Heart left ventricle (tissue), 16 donors: ENCODE measurements around the gene ZBTB20. TPM values are rescaled to one million over a fixed set of nuclear protein-coding genes. Genes with fewer than 3 reads are reported as not detected.

Source experiments
- ATAC-seq, 4 donors: fragments of 200-7000 bp; cut with Tn5 transposase; one replicate each; pipeline ENCODE4 v1.9.1; 2020 to 2022; ENCODE audit warnings: moderate library complexity in 4 of 4, mild to moderate bottlenecking in 3 of 4, moderate number of reproducible peaks in 1 of 4
- DNase-seq, 5 donors: peaks; one replicate each; pipeline ENCODE4 v3.0.0-alpha.2; 2020
- H3K27ac ChIP-seq, 12 donors: fragments of 200-600 bp; sonication (generic) in 4 of 12; one replicate each; pipeline versions ENCODE4 v1.5.0 to v1.8.0; 2016 to 2022; ENCODE audit warnings: mild to moderate bottlenecking in 2 of 12
- H3K27me3 ChIP-seq, 9 donors: fragments of 200-600 bp; sonication (generic) in 2 of 9; one replicate each; pipeline versions ENCODE4 v1.5.1 to v1.8.0; 2016 to 2022; ENCODE audit warnings: mild to moderate bottlenecking in 3 of 9
- H3K36me3 ChIP-seq, 9 donors: fragments of 200-600 bp; sonication (generic) in 2 of 9; one replicate each; pipeline versions ENCODE4 v1.5.0 to v1.8.0; 2018 to 2022; ENCODE audit warnings: mild to moderate bottlenecking in 2 of 9
- H3K4me1 ChIP-seq, 12 donors: fragments of 200-600 bp; sonication (generic) in 4 of 12; one replicate each; pipeline versions ENCODE4 v1.5.0 to v1.8.0; 2016 to 2022; ENCODE audit warnings: mild to moderate bottlenecking in 3 of 12
- H3K4me3 ChIP-seq, 12 donors: fragments of 200-600 bp; sonication (generic) in 4 of 12; one replicate each; pipeline versions ENCODE4 v1.5.0 to v1.8.0; 2017 to 2022; ENCODE audit warnings: mild to moderate bottlenecking in 9 of 12, moderate library complexity in 4 of 12
- H3K9me3 ChIP-seq, 12 donors: fragments of 200-600 bp; sonication (generic) in 4 of 12; one replicate each; pipeline versions ENCODE4 v1.5.0 to v1.8.0; 2016 to 2022; ENCODE audit warnings: mild to moderate bottlenecking in 1 of 12
- CTCF ChIP-seq, 12 donors: fragments of 200-600 bp; sonication (generic) in 4 of 12; IDR thresholded peaks; one replicate each; pipeline versions ENCODE4 v1.5.0 to v1.8.0; 2018 to 2022; ENCODE audit warnings: antibody characterized with exemption in 12 of 12, mild to moderate bottlenecking in 5 of 12
- POLR2A ChIP-seq, 2 donors: fragments of 450-650 bp; IDR thresholded peaks; one replicate each; pipeline ENCODE4 v1.6.1; 2017; ENCODE audit warnings: antibody characterized with exemption in 2 of 2, mild to moderate bottlenecking in 2 of 2, moderate library complexity in 2 of 2
- WGBS, 4 donors: extraction: QIAGEN DNeasy Blood & Tissue Kit in 2 of 4; methylation state at CpG; one replicate each; pipeline versions ENCODE4 v1.1.5 to v1.1.7; 2013 to 2018; 5-methylcytosine and 5-hydroxymethylcytosine counted together
- intact Hi-C, 10 donors: fragments of 100-400 bp; cut with DNase I; formaldehyde crosslinking; loops; one replicate each; pipeline versions ENCODE4 v1.11.1 to v1.14.2; 2022
- polyA plus RNA-seq, 2 donors: library from polyadenylated mRNA; stranded (reverse); fragments of 200-250 nt; gene quantifications; one replicate each; pipeline ENCODE4 v1.2.3, GENCODE V29; 2013
- total RNA-seq, 9 donors: library from RNA; depleted of rRNA in 2 of 9; stranded (reverse); fragments of >200 nt in 2 of 9; fragmentation: NEBNext Ultra II Directional in 3 of 9; extraction: Animal tissue kit (Norgen Biotek cat#: 25700) in 3 of 9; gene quantifications; one replicate each; pipeline versions ENCODE4 v1.1.0 to v1.2.4, GENCODE V29; 2016 to 2023
- donor health status: ischemic (EF 13 %, LVEDD 7.1; RV severe dilation, severe dysfunction).
- donor health status: healthy with polysubstance abuse.
- donor health status: DM: no; HTN: yes; CAD: no.
- donor health status: DM: no; HTN: no; CAD: no.
- donor health status: ischemic (EF 25% LVEDD 6.9; RV normal size, moderate dysfunction).
- donor health status: ischemic (EF 25% LVEDD 5.7; RV mildly dilated, moderate dysfunction).
- donor health status: healthy.
- donor health status: DM: yes; HTN: yes; CAD: no.
- donor health status: ischemic (EF 35%, LVEDD 5.7; RV mildly dilated, moderate dysfunction).
- donor health status: nonischemic (EF 11% LVEDD 7.7; RV severe dilation, severe dysfunction).
- donor health status: DM: yes; HTN: yes; CAD: no.
- donor health status: PGD.
- donor health status: ischemic (EF 29% LVEDD 5.4; RV normal size, mild dysfunction).
- donor health status: nonischemic (EF 23%, LVEDD 6.1; RV moderate dilation, normal function).

Gene ZBTB20
- total and polyA plus RNA-seq, 11 donors: 6.2 to 109 (median 77.3) TPM

- H3K4me1 ChIP-seq: peaks cover 0 to 17% (median 0%) of the 10 kb centered on the region in 12 donors
- peaks cover 0 to 2% (median 0%) of the 10 kb centered on the region in 12 donors for H3K9me3 ChIP-seq
- peaks cover 0 to 3% (median 0%) of the 10 kb centered on the region in 9 donors for H3K36me3 ChIP-seq
- no peak for TF ChIP-seq POLR2A (IDR thresholded peaks at IDR 0.05)
- intact Hi-C loops: no loop called here
- 88 to 92% (median 90%) methylated on average over 2 of the region's 2 CpGs for WGBS, 4 donors
- H3K4me3 ChIP-seq: no peak overlapping the region
- H3K27me3 ChIP-seq: no peaks in the 10 kb centered on the region
- ATAC-seq: no peak
- no peak overlapping the region for H3K27ac ChIP-seq
- no peak for DNase-seq
Observed at GRCh38 chr3:115022199-115022598, 124.9 kb downstream of the ZBTB20 start.

- intact Hi-C loops: no loop called here
- Histone ChIP-seq H3K4me3 (no peak overlapping the region), H3K36me3 (peaks cover 0 to 12% (median 0%) of the 10 kb centered on the region in 9 donors), H3K4me1 (peaks cover 0 to 17% (median 0%) of the 10 kb centered on the region in 12 donors), H3K9me3 (peaks cover 0 to 14% (median 5%) of the 10 kb centered on the region in 12 donors), H3K27ac (peak overlapping the region in 1 of 12 donors; percentile 42), H3K27me3 (no peaks in the 10 kb centered on the region)
- ATAC-seq (no peak), DNase-seq (no peak)
- TF ChIP-seq CTCF (IDR thresholded peaks at IDR 0.05): no peak
- TF ChIP-seq POLR2A (IDR thresholded peaks at IDR 0.05): no peak
- 93 to 98% (median 95%) methylated on average over 2 of the region's 2 CpGs for WGBS, 4 donors
Observed at GRCh38 chr3:115021061-115021460, 126.0 kb downstream of the ZBTB20 start.

- intact Hi-C loops: no loop called here
- TF ChIP-seq CTCF (IDR thresholded peaks at IDR 0.05) (no peak), POLR2A (IDR thresholded peaks at IDR 0.05) (no peak)
- WGBS, 4 donors: 83 to 88% (median 87%) methylated on average over 1 of the region's 1 CpG
- Histone ChIP-seq H3K4me1 (peaks cover 0 to 17% (median 0%) of the 10 kb centered on the region in 12 donors), H3K36me3 (peaks cover 0 to 13% (median 0%) of the 10 kb centered on the region in 9 donors), H3K9me3 (peaks cover 0 to 20% (median 8%) of the 10 kb centered on the region in 12 donors), H3K4me3 (no peak overlapping the region), H3K27me3 (no peaks in the 10 kb centered on the region), H3K27ac (peak overlapping the region in 1 of 12 donors; percentile 4)
- ATAC-seq: peak in 1 of 4 donors; percentile 18
- no peak for DNase-seq
Observed at GRCh38 chr3:115019900-115020299, 127.2 kb downstream of the ZBTB20 start.

- H3K9me3 ChIP-seq: peaks cover 0 to 20% (median 8%) of the 10 kb centered on the region in 12 donors
- ATAC-seq (no peak), DNase-seq (no peak)
- H3K4me3 ChIP-seq: no peak overlapping the region
- no peaks in the 10 kb centered on the region for H3K27me3 ChIP-seq
- peaks cover 0 to 14% (median 0%) of the 10 kb centered on the region in 12 donors for H3K4me1 ChIP-seq
- peaks cover 0 to 13% (median 0%) of the 10 kb centered on the region in 9 donors for H3K36me3 ChIP-seq
- 91 to 96% (median 93%) methylated on average over 2 of the region's 2 CpGs for WGBS, 4 donors
- intact Hi-C loops: no loop called here
- no peak overlapping the region for H3K27ac ChIP-seq
- TF ChIP-seq CTCF (IDR thresholded peaks at IDR 0.05) (no peak), POLR2A (IDR thresholded peaks at IDR 0.05) (no peak)
Observed at GRCh38 chr3:115018694-115019093, 128.4 kb downstream of the ZBTB20 start.

- Histone ChIP-seq H3K36me3 (no peaks in the 10 kb centered on the region), H3K9me3 (peaks cover 0 to 10% (median 0%) of the 10 kb centered on the region in 12 donors), H3K27me3 (no peaks in the 10 kb centered on the region), H3K27ac (no peak overlapping the region), H3K4me3 (no peak overlapping the region), H3K4me1 (no peaks in the 10 kb centered on the region)
- ATAC-seq (no peak), DNase-seq (no peak)
- intact Hi-C loops: no loop called here
- TF ChIP-seq POLR2A (IDR thresholded peaks at IDR 0.05) (no peak), CTCF (IDR thresholded peaks at IDR 0.05) (no peak)
- 97 to 100% (median 99%) methylated on average over 1 of the region's 1 CpG for WGBS, 4 donors
Observed at GRCh38 chr3:115007966-115008365, 139.1 kb downstream of the ZBTB20 start.
